H1 (cell line): ENCODE results near the gene PMEPA1. TPM values are rescaled to one million over a fixed set of nuclear protein-coding genes. Genes with fewer than 3 reads are reported as not detected.

Source experiments
- CBX8 ChIP-seq: fragments of 300-800, 300-1000 bp; sonication (generic); IDR thresholded peaks from 2 replicates; pipeline ENCODE4 v1.7.1; 2016; ENCODE audit warnings: low read depth, low read length, borderline replicate concordance
- CHD7 ChIP-seq: fragments of 300-600 bp; sonication (generic); IDR thresholded peaks from 2 replicates; pipeline ENCODE4 v1.7.1; 2012; ENCODE audit warnings: low read length, moderate library complexity, mild to moderate bottlenecking, inconsistent platforms; ENCODE audit not compliant: insufficient replicate concordance
- RAD21 ChIP-seq, 2 experiments: IDR thresholded peaks in 1 of 2; conservative IDR thresholded peaks in 1 of 2; 2 replicates each; pipeline ENCODE4 v1.6.1; 2011; ENCODE audit warnings: low read depth in 2 of 2, low read length in 2 of 2, improper control_type of control experiment in 1 of 2, inconsistent platforms in 1 of 2, mild to moderate bottlenecking in 1 of 2, moderate library complexity in 1 of 2
- RFX5 ChIP-seq: IDR thresholded peaks from 2 replicates; pipeline ENCODE4 v1.6.1; 2011; ENCODE audit warnings: low read depth, low read length, improper control_type of control experiment, borderline replicate concordance
- RXRA ChIP-seq: IDR thresholded peaks from 2 replicates; pipeline ENCODE4 v1.6.1; 2011; ENCODE audit warnings: low read depth, mild to moderate bottlenecking, low read length, moderate library complexity; ENCODE audit not compliant: insufficient read depth
- SIN3A ChIP-seq, 2 experiments: IDR thresholded peaks in 1 of 2; conservative IDR thresholded peaks in 1 of 2; 2 replicates each; pipeline ENCODE4 v1.6.1; 2011 to 2012; ENCODE audit warnings: low read length in 2 of 2, improper control_type of control experiment in 1 of 2, low read depth in 1 of 2, mild to moderate bottlenecking in 1 of 2
- SP1 ChIP-seq: IDR thresholded peaks from 2 replicates; pipeline ENCODE4 v1.6.1; 2011; ENCODE audit warnings: low read depth, low read length
- TAF7 ChIP-seq: optimal IDR thresholded peaks from 2 replicates; pipeline ENCODE3; 2011; ENCODE audit warnings: low read depth, mild to moderate bottlenecking, inconsistent platforms, low read length, moderate library complexity, borderline replicate concordance
- TCF12 ChIP-seq: IDR thresholded peaks from 2 replicates; pipeline ENCODE4 v1.6.1; 2011; ENCODE audit warnings: low read depth, mild to moderate bottlenecking, low read length
- USF2 ChIP-seq: IDR thresholded peaks from 2 replicates; pipeline ENCODE4 v1.6.1; 2011; ENCODE audit warnings: low read length, improper control_type of control experiment
- polyA plus RNA-seq, 7 experiments: library from polyadenylated mRNA; depleted of rRNA in 3 of 7; stranded (reverse) in 5 of 7; unstranded in 2 of 7; fragments of >200 nt in 5 of 7; fragments of 200-250 nt in 2 of 7; gene quantifications; 1 replicate in 5 of 7; 2 replicates in 1 of 7; 4 replicates in 1 of 7; pipeline versions ENCODE4 v1.2.1 to v1.2.3, GENCODE V29; 2011 to 2013; ENCODE audit warnings: missing spikeins in 2 of 7, mixed read lengths in 2 of 7
- total RNA-seq: library from RNA; stranded (reverse); fragmentation: NEBNext Ultra II Directional; extraction: Animal tissue kit (Norgen Biotek cat#: 25700); gene quantifications from 2 replicates; pipeline ENCODE4 v1.2.1, GENCODE V29; 2021

The PMEPA1 gene
- total and polyA plus RNA-seq, 2 of the 8 experiments (the other 6 are each of a cell fraction or from before 2014, with no cell fraction given) = 12.7 to 20.5 TPM

DNA sequence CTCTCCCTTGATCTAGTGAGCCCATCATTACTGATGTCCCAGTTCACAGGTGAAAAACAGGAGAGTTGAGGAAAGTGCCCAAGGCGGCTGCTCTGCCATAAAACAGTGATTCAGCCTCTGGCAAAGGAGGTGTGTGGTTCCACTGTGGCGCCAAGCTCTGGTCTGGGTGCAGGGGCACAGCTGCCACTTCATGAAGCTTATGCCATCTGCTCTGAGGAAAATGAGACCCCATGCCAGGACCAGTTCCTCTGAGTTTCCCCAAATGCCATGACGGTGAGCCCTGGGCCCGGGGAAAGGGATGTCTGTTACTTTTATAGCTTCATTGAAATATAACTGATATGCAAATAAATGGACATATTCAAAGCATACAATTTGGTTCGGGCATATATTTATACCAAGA, 55.9 kb downstream of the PMEPA1 start (continued):
- no peak for TF ChIP-seq CHD7
- TF ChIP-seq RFX5 = no peak
- no peak for TF ChIP-seq USF2
- no peak for TF ChIP-seq CBX8
- no peak for TF ChIP-seq TAF7
- no peak for TF ChIP-seq RXRA
- TF ChIP-seq SIN3A (conservative IDR thresholded peaks at IDR 0.05 in 1 of 2, IDR thresholded peaks at IDR 0.05 in 1 of 2; ENCODE audit: low read depth in 1 of 2, low read length in 2 of 2) = no peak
- TF ChIP-seq SP1 = no peak
- TF ChIP-seq TCF12 = no peak
- no peak for TF ChIP-seq RAD21 (IDR thresholded peaks at IDR 0.05 in 1 of 2, conservative IDR thresholded peaks at IDR 0.05 in 1 of 2; ENCODE audit: low read depth in 2 of 2, low read length in 2 of 2)
